Endothelial cell (in vitro differentiated cells): ENCODE results near the gene PEMT. TPM values are rescaled to one million over a fixed set of nuclear protein-coding genes. Genes with fewer than 3 reads are reported as not detected.

Source experiments
- DNase-seq: peaks from one replicate; pipeline ENCODE4 v3.0.0; 2021; ENCODE audit warnings: low spot score
- H3K27ac Mint-ChIP-seq: one replicate; pipeline ENCODE4 v1.8.0; 2021; ENCODE audit warnings: mixed read lengths, inconsistent platforms; ENCODE audit not compliant: unreplicated experiment
- H3K27me3 Mint-ChIP-seq: one replicate; pipeline ENCODE4 v1.8.0; 2021; ENCODE audit warnings: mild to moderate bottlenecking, moderate library complexity, mixed read lengths, inconsistent platforms; ENCODE audit not compliant: unreplicated experiment
- H3K36me3 Mint-ChIP-seq: one replicate; pipeline ENCODE4 v1.8.0; 2021; ENCODE audit warnings: mild to moderate bottlenecking, low read depth, mixed read lengths, inconsistent platforms; ENCODE audit not compliant: unreplicated experiment
- H3K4me1 Mint-ChIP-seq: one replicate; pipeline ENCODE4 v1.8.0; 2021; ENCODE audit warnings: mild to moderate bottlenecking, mixed read lengths, inconsistent platforms; ENCODE audit not compliant: unreplicated experiment
- H3K4me3 Mint-ChIP-seq: one replicate; pipeline ENCODE4 v1.8.0; 2021; ENCODE audit warnings: mild to moderate bottlenecking, mixed read lengths, inconsistent platforms; ENCODE audit not compliant: unreplicated experiment
- H3K9me3 Mint-ChIP-seq: one replicate; pipeline ENCODE4 v1.8.0; 2021; ENCODE audit warnings: mixed read lengths, inconsistent platforms; ENCODE audit not compliant: unreplicated experiment
- CTCF ChIP-seq: fragments of 200-600 bp; sonication (generic); IDR thresholded peaks from one replicate; pipeline ENCODE4 v1.5.0; 2021; ENCODE audit warnings: antibody characterized with exemption; ENCODE audit not compliant: unreplicated experiment
- total RNA-seq: library from RNA; stranded (reverse); fragmentation: NEBNext Ultra II Directional; extraction: Animal tissue kit (Norgen Biotek cat#: 25700); gene quantifications from one replicate; pipeline ENCODE4 v1.2.1, GENCODE V29; 2021; ENCODE audit not compliant: unreplicated experiment

PEMT gene
- total RNA-seq, 1 donor from 2014 or later, result 29.7 TPM

- H3K27me3 Mint-ChIP-seq, result peaks cover 6% of the 10 kb centered on the region
- H3K9me3 Mint-ChIP-seq, result no peaks in the 10 kb centered on the region
- H3K27ac Mint-ChIP-seq, result no peak overlapping the region
- TF ChIP-seq CTCF, result no peak
- H3K4me3 Mint-ChIP-seq, result no peak overlapping the region
- H3K4me1 Mint-ChIP-seq, result peaks cover 5% of the 10 kb centered on the region
- DNase-seq, result no peak
- H3K36me3 Mint-ChIP-seq, result no peaks in the 10 kb centered on the region
Measured at GRCh38 chr17:17563530-17563929, 28.0 kb downstream of the PEMT start.

- DNase-seq, result no peak
- no peak overlapping the region for H3K27ac Mint-ChIP-seq
- no peaks in the 10 kb centered on the region for H3K4me1 Mint-ChIP-seq
- H3K9me3 Mint-ChIP-seq, result no peaks in the 10 kb centered on the region
- no peak overlapping the region for H3K4me3 Mint-ChIP-seq
- peaks cover 4% of the 10 kb centered on the region for H3K27me3 Mint-ChIP-seq
- no peak for TF ChIP-seq CTCF
- H3K36me3 Mint-ChIP-seq, result no peaks in the 10 kb centered on the region
Measured at GRCh38 chr17:17562146-17562511, 29.4 kb downstream of the PEMT start.

GRCh38 chr17:17561408-17562145 lies 29.9 kb downstream of the PEMT start:
- TF ChIP-seq CTCF, result no peak
- H3K9me3 Mint-ChIP-seq, result no peaks in the 10 kb centered on the region
- H3K4me1 Mint-ChIP-seq, result no peaks in the 10 kb centered on the region
- H3K4me3 Mint-ChIP-seq, result no peak overlapping the region
- DNase-seq, result no peak
- peaks cover 4% of the 10 kb centered on the region for H3K27me3 Mint-ChIP-seq
- H3K27ac Mint-ChIP-seq, result no peak overlapping the region
- no peaks in the 10 kb centered on the region for H3K36me3 Mint-ChIP-seq

- DNase-seq, result no peak
- H3K27ac Mint-ChIP-seq, result no peak overlapping the region
- H3K27me3 Mint-ChIP-seq, result peaks cover 4% of the 10 kb centered on the region
- H3K4me3 Mint-ChIP-seq, result no peak overlapping the region
- H3K36me3 Mint-ChIP-seq, result no peaks in the 10 kb centered on the region
- TF ChIP-seq CTCF, result no peak
- no peaks in the 10 kb centered on the region for H3K9me3 Mint-ChIP-seq
- no peaks in the 10 kb centered on the region for H3K4me1 Mint-ChIP-seq
Measured at GRCh38 chr17:17560975-17561374, 30.5 kb downstream of the PEMT start.

GRCh38 chr17:17560167-17560566 lies 31.3 kb downstream of the PEMT start:
- TF ChIP-seq CTCF, result no peak
- Mint-ChIP-seq H3K36me3 (no peaks in the 10 kb centered on the region), H3K27me3 (peaks cover 4% of the 10 kb centered on the region), H3K27ac (no peak overlapping the region), H3K9me3 (no peaks in the 10 kb centered on the region), H3K4me1 (no peaks in the 10 kb centered on the region), H3K4me3 (no peak overlapping the region)
- no peak for DNase-seq
